Activated CD4-positive, alpha-beta T cell treated with anti-CD3 and anti-CD28 coated beads for 4 hours (primary cell): ENCODE results near the gene KLHDC4.

Source experiments
- DNase-seq, 2 donors: peaks; one replicate each; pipeline ENCODE4 v3.0.0-alpha.2; 2020

KLHDC4 gene

GRCh38 chr16:87697256-87697655 lies 68.5 kb downstream of the KLHDC4 start:
- no peak for DNase-seq

DNA sequence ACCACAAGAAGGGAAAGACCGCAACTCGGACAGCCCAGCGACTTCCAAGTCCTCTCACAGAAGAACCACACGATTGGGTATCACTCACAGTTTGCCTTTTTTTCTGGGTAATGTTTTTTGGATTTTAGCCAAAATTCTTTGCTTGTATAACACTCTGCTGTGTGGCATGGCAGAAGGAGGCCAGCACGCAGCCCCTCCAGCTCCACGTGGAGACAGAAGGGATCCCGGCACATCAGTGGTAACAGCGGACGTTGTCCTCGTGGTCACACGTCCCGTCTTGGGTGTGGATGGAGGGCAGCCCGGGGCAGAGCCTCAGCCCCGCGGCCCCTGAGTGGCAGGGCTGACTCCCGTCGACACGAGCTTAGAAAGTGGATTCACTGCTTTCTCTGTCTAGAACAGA lies 69.1 kb downstream of the KLHDC4 start:
- no peak for DNase-seq

DNA sequence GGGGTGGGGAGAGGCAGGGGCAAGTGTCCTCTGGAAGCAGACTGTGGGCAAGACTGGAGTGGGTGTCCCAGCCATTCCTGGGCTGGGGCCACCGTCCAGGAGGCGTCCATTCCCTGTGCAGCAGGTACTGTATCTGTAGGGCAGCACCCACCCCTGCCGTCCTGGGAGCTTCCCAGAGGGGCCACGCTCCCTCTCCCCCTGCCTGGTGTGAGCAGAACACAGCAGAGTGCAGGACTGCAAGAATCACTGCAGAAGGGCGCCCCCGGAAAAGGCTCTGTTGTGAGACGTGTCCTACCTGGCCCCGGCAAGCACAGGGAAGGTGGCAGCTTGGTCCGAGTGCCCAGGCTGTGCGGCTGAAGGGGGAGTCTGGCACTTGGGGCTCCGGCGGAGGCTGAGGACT lies 70.3 kb downstream of the KLHDC4 start:
- DNase-seq, result no peak

GRCh38 chr16:87694441-87695125 lies 71.2 kb downstream of the KLHDC4 start:
- no peak for DNase-seq

- no peak for DNase-seq
These were observed 72.0 kb downstream of the KLHDC4 start for GRCh38 chr16:87693827-87694226.

GRCh38 chr16:87692756-87693155 lies 73.0 kb downstream of the KLHDC4 start:
- DNase-seq, result no peak

DNA sequence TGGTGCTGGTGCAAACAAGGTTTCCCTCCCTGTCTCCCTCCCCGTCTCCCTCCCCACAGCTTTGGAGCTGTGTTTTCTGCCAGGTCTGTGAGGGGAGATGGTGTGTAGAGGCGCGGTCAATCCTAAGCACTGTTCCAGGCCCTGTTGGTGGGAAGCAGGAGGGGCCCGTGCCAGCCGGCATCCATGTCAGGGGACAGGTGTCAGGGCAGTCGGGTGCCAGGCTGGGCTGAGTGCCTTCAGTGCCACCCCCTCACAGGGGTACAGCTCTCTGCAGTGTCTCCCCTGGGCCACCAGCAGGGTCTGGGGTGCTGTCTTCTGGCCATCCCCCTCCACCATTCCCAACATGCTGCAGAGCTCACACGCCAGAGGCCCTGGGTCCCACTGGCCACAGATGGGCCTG lies 73.6 kb downstream of the KLHDC4 start:
- DNase-seq, result no peak

- no peak for DNase-seq
These were observed 74.1 kb downstream of the KLHDC4 start for GRCh38 chr16:87691686-87692079.

- DNase-seq, result no peak
These were observed 74.7 kb downstream of the KLHDC4 start for GRCh38 chr16:87690911-87691685.

DNA sequence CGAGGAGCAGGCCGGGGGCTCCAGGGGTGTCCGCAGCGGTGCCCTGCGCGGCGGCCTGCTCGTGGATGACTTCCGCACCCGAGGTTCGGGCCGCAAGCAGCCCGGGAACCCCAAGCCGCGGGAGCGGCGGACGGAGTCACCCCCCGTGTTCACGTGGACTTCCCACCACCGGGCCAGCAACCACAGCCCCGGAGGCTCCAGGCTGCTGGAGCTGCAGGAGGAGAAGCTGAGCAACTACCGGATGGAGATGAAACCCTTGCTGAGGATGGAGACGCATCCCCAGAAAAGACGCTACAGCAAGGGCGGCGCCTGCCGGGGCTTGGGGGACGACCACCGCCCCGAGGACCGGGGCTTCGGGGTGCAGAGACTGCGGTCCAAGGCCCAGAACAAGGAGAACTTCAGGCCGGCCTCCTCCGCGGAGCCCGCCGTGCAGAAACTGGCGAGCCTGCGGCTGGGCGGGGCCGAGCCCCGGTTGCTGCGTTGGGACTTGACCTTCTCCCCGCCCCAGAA lies 75.8 kb downstream of the KLHDC4 start:
- no peak for DNase-seq

DNA sequence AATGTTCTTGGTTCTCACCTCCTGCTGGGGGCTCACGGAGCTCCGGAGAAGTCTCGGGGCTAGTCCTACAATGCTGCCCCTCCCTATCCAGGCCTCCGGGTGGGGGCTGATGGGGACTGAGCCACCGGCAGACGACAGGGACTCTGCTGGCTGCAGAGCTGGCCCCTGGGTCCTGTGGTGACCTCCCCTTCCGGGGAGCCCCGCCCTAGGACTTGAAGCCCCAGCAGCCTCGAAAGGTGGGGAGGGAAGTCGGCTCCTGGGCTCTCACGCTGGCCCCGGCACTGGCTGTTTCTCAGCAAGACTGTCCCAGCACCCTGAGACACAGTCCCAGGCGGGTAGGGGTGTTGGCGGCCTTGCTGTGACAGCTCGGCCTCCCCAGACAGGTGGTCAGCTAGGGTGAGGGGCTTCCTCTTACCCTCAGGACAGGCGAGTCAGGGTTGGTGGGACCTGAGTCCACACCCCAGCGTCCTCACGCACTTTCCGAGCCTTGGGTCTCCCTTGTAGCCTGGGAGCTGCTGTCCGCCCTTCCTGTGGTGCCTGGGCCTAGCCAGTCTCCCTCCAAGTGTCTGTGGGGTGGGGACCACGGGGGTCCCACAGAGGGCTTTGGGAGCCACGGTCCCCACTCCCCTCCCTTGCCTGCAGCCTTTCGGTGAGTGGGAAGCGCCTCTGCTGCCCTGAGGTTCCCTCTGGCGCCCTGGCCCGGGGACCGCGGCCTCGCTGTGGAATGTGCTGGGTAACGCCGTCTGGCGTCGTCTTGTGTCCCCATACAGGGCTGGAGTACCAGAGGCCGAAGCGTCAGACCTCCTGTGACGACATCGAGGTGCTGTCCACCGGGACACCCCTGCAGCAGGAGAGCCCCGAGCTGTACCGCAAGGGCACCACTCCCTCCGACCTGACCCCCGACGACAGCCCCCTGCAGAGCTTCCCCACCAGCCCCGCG lies 76.6 kb downstream of the KLHDC4 start:
- DNase-seq, result no peak

GRCh38 chr16:87687998-87688529 lies 77.7 kb downstream of the KLHDC4 start:
- no peak for DNase-seq

DNA sequence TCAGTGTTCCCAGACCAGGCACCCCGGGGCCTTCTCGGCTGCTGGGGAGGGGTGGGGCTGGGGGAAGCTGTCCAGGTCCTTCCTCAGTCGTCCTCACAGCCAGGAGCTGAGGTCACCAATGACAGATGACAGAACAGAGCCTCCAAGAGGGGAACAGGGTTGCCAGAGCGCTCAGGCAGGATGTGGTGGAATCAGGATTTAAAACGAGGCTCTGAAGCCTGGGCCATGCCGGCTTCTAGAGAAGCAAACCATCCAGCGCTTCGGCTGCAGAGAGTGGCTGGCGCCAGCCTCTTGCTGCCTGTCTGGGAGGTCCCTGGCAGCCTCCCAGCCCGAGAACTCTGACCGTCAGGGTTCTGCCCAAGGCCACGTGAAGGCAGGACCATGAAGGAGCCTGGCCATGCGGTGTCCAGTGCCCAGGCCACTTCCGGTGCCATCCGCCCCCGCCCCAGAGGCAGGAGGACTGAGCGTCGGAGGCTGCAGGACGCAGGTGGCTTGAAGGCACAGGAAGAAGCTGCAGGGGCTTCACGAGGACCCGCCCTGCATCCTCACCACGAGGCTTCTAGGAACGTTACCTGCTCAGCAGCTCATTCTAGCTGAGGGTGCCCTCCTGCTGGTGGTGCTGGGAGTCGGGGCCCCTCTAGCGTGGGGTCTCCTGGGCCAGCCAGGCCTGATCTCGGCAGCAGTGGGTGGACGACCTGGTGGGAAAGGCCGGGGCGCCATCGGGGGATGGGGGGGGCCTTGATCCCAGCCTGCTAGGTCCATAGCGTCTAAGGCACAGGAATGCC lies 78.5 kb downstream of the KLHDC4 start:
- DNase-seq, result no peak

DNA sequence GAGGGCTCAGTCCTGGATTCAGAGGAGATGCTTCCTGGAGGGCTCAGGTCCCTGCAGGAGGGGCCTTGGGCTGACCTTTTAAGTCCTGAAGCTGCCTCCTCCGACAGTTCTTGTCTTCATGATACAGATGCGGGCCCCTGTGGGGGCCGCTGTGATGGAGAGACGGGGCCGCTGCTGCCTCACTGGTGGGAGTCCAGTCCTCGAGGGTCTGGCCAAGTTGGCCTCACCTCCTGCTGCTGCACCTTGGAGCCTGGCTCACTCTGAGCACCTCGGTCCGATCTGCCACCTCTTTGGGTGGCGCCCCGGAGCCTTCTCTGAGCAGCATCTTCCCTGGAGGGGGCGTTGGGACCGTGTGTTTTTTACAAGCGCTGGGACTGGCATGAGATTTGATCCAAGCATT lies 79.1 kb downstream of the KLHDC4 start:
- no peak for DNase-seq

DNA sequence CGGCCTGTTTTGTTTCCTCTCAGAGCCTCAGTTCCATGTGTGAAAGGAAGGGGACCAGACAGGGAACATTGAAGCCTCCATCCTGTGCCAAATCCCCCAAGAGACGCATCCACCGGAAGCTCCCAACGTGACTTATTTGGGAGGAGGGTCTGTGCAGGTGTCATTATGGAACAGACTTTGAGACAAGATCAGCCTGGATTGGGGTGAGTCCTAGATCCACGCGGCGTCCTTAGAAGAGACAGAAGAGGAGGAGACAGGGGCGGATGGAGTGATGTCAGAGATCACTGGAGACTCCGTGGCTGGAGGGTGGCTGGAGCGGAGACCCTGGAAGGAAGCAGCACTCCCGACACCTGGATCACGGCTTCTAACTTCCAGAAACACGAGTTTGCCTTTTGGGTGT lies 80.0 kb downstream of the KLHDC4 start:
- no peak for DNase-seq

DNA sequence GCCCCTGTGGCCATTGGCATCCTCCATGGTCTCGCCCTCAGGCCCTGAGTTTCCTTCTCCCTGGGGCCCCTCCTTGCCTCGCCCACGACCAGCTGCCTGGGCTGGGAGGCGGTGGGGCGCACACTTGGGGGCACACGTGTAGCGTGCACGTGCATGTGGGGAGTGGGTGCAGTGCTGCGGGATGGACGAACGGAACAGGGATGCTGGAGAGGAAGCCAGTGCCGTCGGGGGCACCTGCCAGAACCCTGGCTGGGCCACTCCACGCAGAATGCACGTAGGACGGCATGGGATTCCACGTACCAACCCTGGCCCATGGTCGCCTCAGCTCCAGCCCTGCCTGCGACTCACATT lies 80.4 kb downstream of the KLHDC4 start:
- no peak for DNase-seq

DNA sequence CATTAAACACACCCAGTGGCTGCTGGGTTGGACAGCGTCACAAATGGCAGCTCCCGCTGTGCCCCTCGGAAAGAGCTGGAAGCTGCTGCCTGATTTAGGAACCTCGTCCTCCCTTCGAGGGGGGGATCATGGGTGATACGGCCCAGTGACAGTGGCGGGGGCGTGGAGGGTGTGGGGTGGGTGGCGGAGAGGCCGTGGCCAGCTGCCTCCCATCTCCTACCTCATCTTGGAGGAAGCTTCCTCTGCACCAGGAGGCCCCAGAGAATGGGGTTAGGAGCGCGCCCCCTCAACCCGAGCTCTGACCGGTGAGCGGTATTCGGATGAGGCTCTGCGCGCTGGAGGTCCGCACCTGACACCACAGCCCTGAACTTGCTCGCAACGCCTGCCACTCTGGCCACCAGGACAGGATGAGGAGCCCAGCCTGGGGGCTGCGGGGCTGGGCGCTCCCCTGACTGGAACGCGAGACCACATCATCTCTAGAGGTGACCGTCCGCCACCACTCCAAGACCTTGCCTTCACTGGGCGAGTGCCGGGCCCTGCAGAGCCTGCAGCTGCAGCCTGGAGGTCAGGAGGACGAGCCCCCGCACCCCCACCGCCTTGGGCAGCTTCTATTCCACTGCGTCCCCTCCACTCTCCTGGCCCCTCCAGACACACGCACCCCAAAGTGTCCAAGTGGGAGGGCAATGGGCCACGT lies 80.9 kb downstream of the KLHDC4 start:
- no peak for DNase-seq

GRCh38 chr16:87684106-87684677 lies 81.6 kb downstream of the KLHDC4 start:
- DNase-seq, result no peak

DNA sequence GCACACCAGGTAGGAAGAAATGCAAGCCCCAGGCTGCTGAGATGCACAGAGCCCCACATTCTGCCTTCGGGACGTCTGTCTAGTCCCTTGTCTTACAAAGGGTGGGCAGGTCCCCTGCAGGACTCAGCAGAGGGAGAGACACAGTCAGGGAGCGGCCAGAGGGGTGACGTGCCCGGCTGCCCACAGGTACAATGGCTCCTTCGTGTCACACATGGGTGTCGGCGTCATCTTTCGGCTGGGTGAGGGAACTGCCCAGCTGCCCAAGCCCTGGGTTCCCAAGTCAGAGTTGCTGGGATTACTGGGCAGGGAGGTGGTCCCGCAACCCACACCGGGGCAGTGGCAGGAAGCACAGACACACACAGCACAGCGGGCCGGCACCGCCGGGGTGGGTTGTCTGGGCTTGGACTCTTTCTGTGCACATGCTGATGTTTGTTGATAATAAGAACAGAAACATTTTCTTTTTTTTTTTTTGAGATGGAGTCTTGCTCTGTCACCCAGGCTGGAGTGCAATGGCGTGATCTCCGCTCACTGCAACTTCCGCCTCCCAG lies 82.9 kb downstream of the KLHDC4 start:
- DNase-seq, result no peak

- no peak for DNase-seq
These were observed 83.7 kb downstream of the KLHDC4 start for GRCh38 chr16:87681981-87682570.
